HepG2 (cell line): ENCODE measurements around the gene COPS3. TPM values are rescaled to one million over a fixed set of nuclear protein-coding genes. Genes with fewer than 3 reads are reported as not detected.

ENCODE experiments used
- ARID5B ChIP-seq: IDR thresholded peaks from 2 replicates; pipeline ENCODE4 v1.4.0; 2020; ENCODE audit warnings: mild to moderate bottlenecking, missing genetic modification reagents
- DR1 ChIP-seq: sonication (generic); formaldehyde crosslinking; IDR thresholded peaks from 2 replicates; pipeline ENCODE4 v1.8.0; 2021; ENCODE audit warnings: mild to moderate bottlenecking, missing genetic modification reagents, inconsistent platforms
- HMG20B ChIP-seq: conservative IDR thresholded peaks from 2 replicates; pipeline ENCODE4 v1.6.1; 2016; ENCODE audit warnings: missing genetic modification reagents, missing compliant biosample characterization
- HMGXB4 ChIP-seq, 2 experiments: sonication (generic) in 1 of 2; formaldehyde crosslinking in 1 of 2; IDR thresholded peaks; 2 replicates each; pipeline versions ENCODE4 v1.4.0 to v1.6.1; 2018 to 2020; ENCODE audit warnings: missing genetic modification reagents in 2 of 2, borderline replicate concordance in 1 of 2, low read depth in 1 of 2, mild to moderate bottlenecking in 1 of 2, missing biosample characterization in 1 of 2
- HNF4A ChIP-seq: sonication (generic); formaldehyde crosslinking; IDR thresholded peaks from 2 replicates; pipeline ENCODE4 v1.4.0; 2020; ENCODE audit warnings: missing genetic modification reagents
- IRF1 ChIP-seq: sonication (generic); formaldehyde crosslinking; IDR thresholded peaks from 2 replicates; pipeline ENCODE4 v1.4.0; 2020; ENCODE audit warnings: low read depth, mild to moderate bottlenecking, missing genetic modification reagents
- JARID2 ChIP-seq: sonication (generic); formaldehyde crosslinking; IDR thresholded peaks from 2 replicates; pipeline ENCODE4 v1.8.1; 2023; ENCODE audit warnings: missing genetic modification reagents, inconsistent platforms; ENCODE audit not compliant: insufficient replicate concordance
- JDP2 ChIP-seq: sonication (generic); formaldehyde crosslinking; IDR thresholded peaks from 2 replicates; pipeline ENCODE4 v1.8.1; 2022; ENCODE audit warnings: missing genetic modification reagents, borderline replicate concordance
- MAX ChIP-seq: IDR thresholded peaks from 2 replicates; pipeline ENCODE4 v1.6.1; 2012; ENCODE audit warnings: inconsistent platforms
- RFX1 ChIP-seq: fragments of 450-650 bp; IDR thresholded peaks from 2 replicates; pipeline ENCODE4 v1.6.1; 2017
- RFX5 ChIP-seq: IDR thresholded peaks from 2 replicates; pipeline ENCODE4 v1.6.1; 2011; ENCODE audit warnings: low read depth, low read length, improper control_type of control experiment
- SP2 ChIP-seq: sonication (generic); formaldehyde crosslinking; IDR thresholded peaks from 2 replicates; pipeline ENCODE4 v1.5.1; 2020; ENCODE audit warnings: mild to moderate bottlenecking, missing genetic modification reagents
- TBL1XR1 ChIP-seq: fragments of 150-350 bp; IDR thresholded peaks from 2 replicates; pipeline ENCODE4 v1.6.1; 2014; ENCODE audit warnings: borderline replicate concordance, low read length; ENCODE audit not compliant: partially characterized antibody
- ZMYM3 ChIP-seq: sonication (generic); formaldehyde crosslinking; IDR thresholded peaks from 2 replicates; pipeline ENCODE4 v1.5.1; 2020; ENCODE audit warnings: mild to moderate bottlenecking, missing genetic modification reagents
- ZNF101 ChIP-seq: sonication (generic); formaldehyde crosslinking; IDR thresholded peaks from 2 replicates; pipeline ENCODE4 v1.4.0; 2020; ENCODE audit warnings: mild to moderate bottlenecking, low read depth, missing genetic modification reagents, borderline replicate concordance
- ZNF30 ChIP-seq: sonication (generic); formaldehyde crosslinking; IDR thresholded peaks from 2 replicates; pipeline ENCODE4 v1.5.0; 2020; ENCODE audit warnings: mild to moderate bottlenecking, missing genetic modification reagents
- ZNF367 ChIP-seq: sonication (generic); formaldehyde crosslinking; IDR thresholded peaks from 2 replicates; pipeline ENCODE4 v1.4.0; 2020; ENCODE audit warnings: missing genetic modification reagents, borderline replicate concordance
- ZNF382 ChIP-seq: sonication (generic); formaldehyde crosslinking; IDR thresholded peaks from 2 replicates; pipeline ENCODE4 v1.5.0; 2020; ENCODE audit warnings: missing genetic modification reagents, mild to moderate bottlenecking, borderline replicate concordance
- ZNF501 ChIP-seq: sonication (generic); formaldehyde crosslinking; IDR thresholded peaks from 2 replicates; pipeline ENCODE4 v1.5.1; 2020; ENCODE audit warnings: mild to moderate bottlenecking, moderate library complexity, missing genetic modification reagents
- ZNF589 ChIP-seq: sonication (generic); formaldehyde crosslinking; conservative IDR thresholded peaks from 2 replicates; pipeline ENCODE4 v1.8.0; 2022; ENCODE audit warnings: mild to moderate bottlenecking, moderate library complexity, missing genetic modification reagents
- ZNF607 ChIP-seq: sonication (generic); formaldehyde crosslinking; IDR thresholded peaks from 2 replicates; pipeline ENCODE4 v1.5.1; 2020; ENCODE audit warnings: missing genetic modification reagents, mild to moderate bottlenecking, borderline replicate concordance
- ZNF678 ChIP-seq: sonication (generic); formaldehyde crosslinking; IDR thresholded peaks from 2 replicates; pipeline ENCODE4 v1.4.0; 2020; ENCODE audit warnings: mild to moderate bottlenecking, missing genetic modification reagents
- ZNF790 ChIP-seq: sonication (generic); formaldehyde crosslinking; IDR thresholded peaks from 2 replicates; pipeline ENCODE4 v1.8.0; 2022; ENCODE audit warnings: missing genetic modification reagents, mild to moderate bottlenecking, borderline replicate concordance
- polyA plus RNA-seq, 8 experiments: library from polyadenylated mRNA; depleted of rRNA in 3 of 8; stranded (reverse) in 7 of 8; unstranded in 1 of 8; fragments of >200 nt; fragmentation: Illumina TruSeq in 4 of 8; extraction: Trizol in 4 of 8; gene quantifications; 2 replicates each; pipeline versions ENCODE4 v1.2.1 to v1.2.3, GENCODE V29; 2011 to 2016; ENCODE audit warnings: low read depth in 4 of 8, missing spikeins in 1 of 8, mixed read lengths in 1 of 8; ENCODE audit not compliant: insufficient read depth in 1 of 8
- total RNA-seq, 5 experiments: library from RNA; depleted of rRNA; stranded (reverse); fragments of >200 nt; fragmentation: Illumina TruSeq; extraction: Trizol; gene quantifications; 2 replicates each; pipeline ENCODE4 v1.2.3, GENCODE V29; 2016; ENCODE audit warnings: low read depth in 1 of 5

The COPS3 gene
- total and polyA plus RNA-seq, 2 of the 13 experiments (the other 11 are each of a cell fraction or from before 2014, with no cell fraction given): 46.3 to 103 TPM

- TF ChIP-seq MAX (peak; percentile 100), DR1 (CRISPR knock-in tag) (peak; percentile 62), TBL1XR1 (no peak), ZNF367 (CRISPR knock-in tag) (no peak; the same call in 1 of the 2 replicates), ZMYM3 (CRISPR knock-in tag) (no peak), ZNF589 (CRISPR knock-in tag) (peak; percentile 92), HMGXB4 (CRISPR knock-in tag; IDR thresholded peaks at IDR 0.05; ENCODE audit: borderline replicate concordance in 1 of 2, low read depth in 1 of 2) (peak in 1 of 2 experiments; percentile 46; a peak in 1 of 4 replicates), RFX1 (no peak), ARID5B (CRISPR knock-in tag) (peak; percentile 58; the same call in 1 of the 2 replicates), ZNF501 (peak; percentile 80), ZNF30 (CRISPR knock-in tag) (peak; percentile 65; the same call in 1 of the 2 replicates), SP2 (peak; percentile 65), JARID2 (CRISPR knock-in tag) (no peak), ZNF790 (CRISPR knock-in tag) (peak; percentile 96), ZNF101 (CRISPR knock-in tag) (no peak; the same call in 1 of the 2 replicates), ZNF382 (no peak), JDP2 (CRISPR knock-in tag) (peak; percentile 79; the same call in 1 of the 2 replicates), HMG20B (CRISPR knock-in tag) (no peak), HNF4A (no peak), ZNF607 (CRISPR knock-in tag) (peak; percentile 99), RFX5 (no peak), IRF1 (CRISPR knock-in tag) (no peak), ZNF678 (CRISPR knock-in tag) (peak; percentile 75)
Measured at GRCh38 chr17:17206124-17206912, 74.7 kb downstream of the COPS3 start, which contains the start of gene PLD6 (continued).
